H1 (cell line): Measurements from ENCODE around the gene PRKN. TPM values are rescaled to one million over a fixed set of nuclear protein-coding genes. Genes with fewer than 3 reads are reported as not detected.

ENCODE experiments used
- CTCF ChIA-PET: fragments of 300-600 bp; sonication (Branson Sonifier 250); formaldehyde crosslinking; loops from one replicate; lab custom pipeline; 2021; ENCODE audit not compliant: partially characterized antibody; lab: Charles Lee
- POLR2A ChIA-PET: fragments of 300-600 bp; sonication (Branson Sonifier 250); formaldehyde crosslinking; loops from one replicate; lab custom pipeline; 2021; ENCODE audit warnings: inconsistent platforms; ENCODE audit not compliant: partially characterized antibody; lab: Charles Lee
- DNase-seq, 2 experiments: peaks; one replicate each; pipeline versions ENCODE4 v3.0.0 to v3.0.0-alpha.2; 2010 to 2022; ENCODE audit warnings: low spot score in 2 of 2, low read depth in 1 of 2, mixed read lengths in 1 of 2
- FAIRE-seq: peaks from 2 replicates; lab custom pipeline; 2011; peaks lifted over from hg19 to GRCh38; lab: Jason Lieb, UNC
- H2AFZ ChIP-seq: 2 replicates; pipeline ENCODE4 v1.8.1; 2012; ENCODE audit warnings: low read length, inconsistent platforms
- H2AK5ac ChIP-seq: 2 replicates; pipeline ENCODE4 v1.6.1; 2013; ENCODE audit warnings: low read depth, low read length
- H2BK120ac ChIP-seq: replicated peaks from 2 replicates; pipeline ENCODE3; 2013; ENCODE audit warnings: low read depth, low read length, inconsistent platforms
- H2BK12ac ChIP-seq: 2 replicates; pipeline ENCODE4 v1.6.1; 2013; ENCODE audit warnings: low read depth, low read length
- H2BK15ac ChIP-seq: 2 replicates; pipeline ENCODE4 v1.6.1; 2013; ENCODE audit warnings: low read length
- H2BK20ac ChIP-seq: 2 replicates; pipeline ENCODE4 v1.6.1; 2013; ENCODE audit warnings: low read length
- H2BK5ac ChIP-seq: 2 replicates; pipeline ENCODE4 v1.6.1; 2013; ENCODE audit warnings: low read depth, low read length
- H3K14ac ChIP-seq: 2 replicates; pipeline ENCODE4 v1.6.1; 2013; ENCODE audit warnings: inconsistent platforms; ENCODE audit not compliant: insufficient read length
- H3K18ac ChIP-seq: 2 replicates; pipeline ENCODE4 v1.6.1; 2013; ENCODE audit warnings: low read length; ENCODE audit errors: extremely low read depth
- H3K23ac ChIP-seq: 2 replicates; pipeline ENCODE4 v1.6.1; 2013; ENCODE audit warnings: inconsistent platforms; ENCODE audit not compliant: insufficient read length
- H3K23me2 ChIP-seq: 2 replicates; pipeline ENCODE4 v1.6.1; 2013; ENCODE audit warnings: low read depth, low read length
- H3K27ac ChIP-seq: 2 replicates; pipeline ENCODE4 v1.6.1; 2011; ENCODE audit warnings: low read depth, low read length, inconsistent platforms
- H3K27me3 ChIP-seq, 4 experiments: replicated peaks in 1 of 4; 1 replicate in 1 of 4; 2 replicates in 3 of 4; pipeline versions ENCODE4 v1.6.1 to v1.8.1; 2011 to 2013; ENCODE audit warnings: low read length in 3 of 4, mild to moderate bottlenecking in 3 of 4, inconsistent platforms in 2 of 4, mixed read lengths in 2 of 4, moderate library complexity in 1 of 4; ENCODE audit not compliant: control insufficient read depth in 3 of 4, insufficient read depth in 3 of 4; ENCODE audit errors: extremely low read depth in 1 of 4
- H3K36me3 ChIP-seq, 4 experiments: 2 replicates each; pipeline versions ENCODE4 v1.6.1 to v1.8.1; 2011 to 2013; ENCODE audit warnings: mild to moderate bottlenecking in 4 of 4, low read length in 3 of 4, moderate library complexity in 2 of 4, control low read depth in 1 of 4, inconsistent platforms in 1 of 4; ENCODE audit not compliant: insufficient read depth in 4 of 4, control insufficient read depth in 2 of 4
- H3K4ac ChIP-seq: replicated peaks from 2 replicates; pipeline ENCODE3; 2013; ENCODE audit warnings: low read length, low read depth, mixed read lengths, inconsistent platforms; ENCODE audit not compliant: insufficient read length
- H3K4me1 ChIP-seq, 4 experiments: replicated peaks in 1 of 4; 1 replicate in 1 of 4; 2 replicates in 3 of 4; pipeline versions ENCODE4 v1.6.1 to v1.8.1; 2011 to 2013; ENCODE audit warnings: low read length in 3 of 4, inconsistent platforms in 2 of 4, mixed read lengths in 1 of 4; ENCODE audit not compliant: insufficient read depth in 4 of 4, control insufficient read depth in 3 of 4
- H3K4me2 ChIP-seq, 2 experiments: 2 replicates each; pipeline versions ENCODE4 v1.6.1 to v1.8.1; 2011 to 2013; ENCODE audit warnings: low read depth in 2 of 2, low read length in 2 of 2, control low read depth in 1 of 2, inconsistent platforms in 1 of 2, mild to moderate bottlenecking in 1 of 2; ENCODE audit not compliant: insufficient read depth in 1 of 2
- H3K4me3 ChIP-seq, 4 experiments: fragments of 200-600, 300-600 bp in 1 of 4; sonication (generic), shearing (Covaris generic), sonication (Bioruptor Twin) in 1 of 4; 2 replicates each; pipeline versions ENCODE4 v1.5.1 to v1.8.1; 2011 to 2016; ENCODE audit warnings: low read length in 4 of 4, low read depth in 3 of 4, control low read depth in 2 of 4, inconsistent platforms in 2 of 4, mild to moderate bottlenecking in 2 of 4, mixed read lengths in 1 of 4, moderate library complexity in 1 of 4; ENCODE audit not compliant: insufficient read depth in 2 of 4; ENCODE audit errors: extremely low read depth in 1 of 4
- H3K56ac ChIP-seq: replicated peaks from 2 replicates; pipeline ENCODE3; 2013; ENCODE audit warnings: low read depth, mild to moderate bottlenecking, mixed read lengths, low read length, inconsistent platforms; ENCODE audit not compliant: insufficient read length
- H3K79me1 ChIP-seq: 2 replicates; pipeline ENCODE4 v1.6.1; 2013; ENCODE audit warnings: low read depth, low read length, control low read depth
- H3K79me2 ChIP-seq, 2 experiments: 2 replicates each; pipeline versions ENCODE4 v1.6.1 to v1.8.1; 2012 to 2013; ENCODE audit warnings: low read length in 2 of 2, mild to moderate bottlenecking in 2 of 2, inconsistent platforms in 1 of 2; ENCODE audit not compliant: insufficient read depth in 2 of 2, control insufficient read depth in 1 of 2
- H3K9ac ChIP-seq, 4 experiments: replicated peaks in 1 of 4; 1 replicate in 1 of 4; 2 replicates in 3 of 4; pipeline versions ENCODE4 v1.6.1 to v1.8.1; 2011 to 2013; ENCODE audit warnings: low read depth in 3 of 4, low read length in 3 of 4, control low read depth in 2 of 4, mild to moderate bottlenecking in 2 of 4, moderate library complexity in 2 of 4, inconsistent platforms in 1 of 4; ENCODE audit errors: extremely low read depth in 1 of 4
- H3K9me3 ChIP-seq, 2 experiments: 2 replicates each; pipeline versions ENCODE4 v1.6.1 to v1.8.1; 2012 to 2013; ENCODE audit warnings: mild to moderate bottlenecking in 2 of 2, moderate library complexity in 2 of 2, control low read depth in 1 of 2, inconsistent platforms in 1 of 2, low read depth in 1 of 2, low read length in 1 of 2, mixed read lengths in 1 of 2; ENCODE audit not compliant: insufficient read depth in 2 of 2
- H4K20me1 ChIP-seq, 2 experiments: replicated peaks in 1 of 2; 2 replicates each; pipeline versions ENCODE3 to v1.8.1; 2011 to 2013; ENCODE audit warnings: inconsistent platforms in 2 of 2, low read length in 2 of 2, mild to moderate bottlenecking in 1 of 2; ENCODE audit not compliant: insufficient read depth in 2 of 2, control insufficient read depth in 1 of 2
- H4K5ac ChIP-seq: 2 replicates; pipeline ENCODE4 v1.6.1; 2013; ENCODE audit warnings: low read length, low read depth, mixed read lengths, inconsistent platforms; ENCODE audit not compliant: insufficient read length
- H4K8ac ChIP-seq: 2 replicates; pipeline ENCODE4 v1.8.0; 2013; ENCODE audit warnings: mild to moderate bottlenecking, moderate library complexity, low read length, inconsistent platforms; ENCODE audit not compliant: insufficient read depth; ENCODE audit errors: extremely low read depth
- H4K91ac ChIP-seq: replicated peaks from 2 replicates; pipeline ENCODE3; 2013; ENCODE audit warnings: low read length, mixed read lengths, inconsistent platforms; ENCODE audit not compliant: insufficient read length
- NANOG ChIP-seq: IDR thresholded peaks from 2 replicates; pipeline ENCODE4 v1.6.1; 2011; ENCODE audit warnings: low read length, low read depth, mild to moderate bottlenecking, inconsistent platforms; ENCODE audit not compliant: insufficient read depth, poor library complexity, severe bottlenecking
- RAD21 ChIP-seq, 2 experiments: IDR thresholded peaks in 1 of 2; conservative IDR thresholded peaks in 1 of 2; 2 replicates each; pipeline ENCODE4 v1.6.1; 2011; ENCODE audit warnings: low read depth in 2 of 2, low read length in 2 of 2, improper control_type of control experiment in 1 of 2, inconsistent platforms in 1 of 2, mild to moderate bottlenecking in 1 of 2, moderate library complexity in 1 of 2
- SP4 ChIP-seq: IDR thresholded peaks from 2 replicates; pipeline ENCODE4 v1.6.1; 2012; ENCODE audit warnings: low read length, inconsistent platforms
- WGBS, 2 experiments: shearing (Covaris generic) in 1 of 2; methylation state at CpG; one replicate each; pipeline versions ENCODE4 v1.1.6 to v1.1.7; 2013 to 2015; ENCODE audit warnings: low lambda C conversion rate in 2 of 2, mixed read lengths in 2 of 2, inconsistent platforms in 1 of 2, low coverage in 1 of 2, missing lambda C conversion rate in 1 of 2; ENCODE audit not compliant: insufficient replicate concordance in 2 of 2, insufficient coverage in 1 of 2, insufficient read length in 1 of 2; ENCODE audit errors: extremely low coverage in 1 of 2, missing lambda C conversion rate in 1 of 2; 5-methylcytosine and 5-hydroxymethylcytosine counted together
- polyA plus RNA-seq, 7 experiments: library from polyadenylated mRNA; depleted of rRNA in 3 of 7; stranded (reverse) in 5 of 7; unstranded in 2 of 7; fragments of >200 nt in 5 of 7; fragments of 200-250 nt in 2 of 7; gene quantifications; 1 replicate in 5 of 7; 2 replicates in 1 of 7; 4 replicates in 1 of 7; pipeline versions ENCODE4 v1.2.1 to v1.2.3, GENCODE V29; 2011 to 2013; ENCODE audit warnings: missing spikeins in 2 of 7, mixed read lengths in 2 of 7
- total RNA-seq: library from RNA; stranded (reverse); fragmentation: NEBNext Ultra II Directional; extraction: Animal tissue kit (Norgen Biotek cat#: 25700); gene quantifications from 2 replicates; pipeline ENCODE4 v1.2.1, GENCODE V29; 2021
- TF ChIP-seq, protein P1 (sequence below), 3 experiments: IDR thresholded peaks; 1 replicate in 2 of 3; 2 replicates in 1 of 3; pipeline versions ENCODE4 v1.5.1 to v1.6.1; 2011; ENCODE audit warnings: low read length in 3 of 3, mild to moderate bottlenecking in 3 of 3, inconsistent platforms in 2 of 3, low read depth in 1 of 3, moderate library complexity in 1 of 3; ENCODE audit not compliant: insufficient read depth in 1 of 3; ENCODE audit errors: control extremely low read depth in 1 of 3

PRKN gene
- total and polyA plus RNA-seq, 2 of the 8 experiments (the other 6 are each of a cell fraction or from before 2014, with no cell fraction given), result 0.13 to 0.29 TPM

DNA sequence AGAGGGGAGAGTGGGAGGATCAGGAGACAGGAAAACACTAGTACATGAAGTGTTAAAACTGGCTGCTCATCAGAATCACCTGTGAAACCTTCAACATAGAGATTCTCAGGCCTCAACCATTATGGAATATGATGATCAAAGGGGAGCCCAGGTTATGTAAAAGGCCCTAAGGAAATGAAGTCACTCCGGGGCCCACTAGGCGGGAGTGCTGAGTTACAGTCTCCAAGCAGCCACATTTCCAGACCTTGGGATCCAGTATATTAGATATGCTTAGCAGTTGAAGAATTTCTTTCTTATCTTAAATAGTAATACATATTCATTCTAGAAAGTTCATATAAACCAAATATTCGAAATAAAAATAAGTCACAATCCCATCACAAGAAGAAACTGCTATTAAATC is 476.3 kb downstream of the PRKN start:
- H2BK20ac ChIP-seq, result no peak overlapping the region
- no peak overlapping the region for H2BK12ac ChIP-seq
- H3K23me2 ChIP-seq, result no peaks in the 10 kb centered on the region; the same call in 1 of the 2 replicates
- H3K9ac ChIP-seq, result no peak overlapping the region
- no peaks in the 10 kb centered on the region for H3K9me3 ChIP-seq
- no peak overlapping the region for H3K27ac ChIP-seq
- H4K5ac ChIP-seq, result no peak overlapping the region
- H2AFZ ChIP-seq, result no peak overlapping the region
- H2BK120ac ChIP-seq, result no peak overlapping the region
- no peak overlapping the region for H4K8ac ChIP-seq
- no peak overlapping the region for H3K4ac ChIP-seq
- no peaks in the 10 kb centered on the region for H4K20me1 ChIP-seq
- no peak overlapping the region for H2AK5ac ChIP-seq
- H3K4me2 ChIP-seq, result no peak overlapping the region
- no peak overlapping the region for H4K91ac ChIP-seq
- H3K79me2 ChIP-seq, result no peaks in the 10 kb centered on the region
- no peak overlapping the region for H3K56ac ChIP-seq
- WGBS, 2 experiments, result 62% methylated on average over 3 of the region's 3 CpGs; no CpG with 5 or more reads in 1 of the 2 experiments
- ChIA-PET POLR2A (no interaction called here), CTCF (interaction anchor here (1.4 kb wide), 1 partner anchor 22 kb away, joined by 3 read pairs; no protein-coding TSS in a partner anchor)
- no peak overlapping the region for H3K18ac ChIP-seq
- no peak for FAIRE-seq
- TF ChIP-seq RAD21 (IDR thresholded peaks at IDR 0.05 in 1 of 2, conservative IDR thresholded peaks at IDR 0.05 in 1 of 2; ENCODE audit: low read depth in 2 of 2, low read length in 2 of 2) (peak; percentile 69 to 77), SP4 (no peak), NANOG (no peak)
- TF ChIP-seq, protein P1, sequence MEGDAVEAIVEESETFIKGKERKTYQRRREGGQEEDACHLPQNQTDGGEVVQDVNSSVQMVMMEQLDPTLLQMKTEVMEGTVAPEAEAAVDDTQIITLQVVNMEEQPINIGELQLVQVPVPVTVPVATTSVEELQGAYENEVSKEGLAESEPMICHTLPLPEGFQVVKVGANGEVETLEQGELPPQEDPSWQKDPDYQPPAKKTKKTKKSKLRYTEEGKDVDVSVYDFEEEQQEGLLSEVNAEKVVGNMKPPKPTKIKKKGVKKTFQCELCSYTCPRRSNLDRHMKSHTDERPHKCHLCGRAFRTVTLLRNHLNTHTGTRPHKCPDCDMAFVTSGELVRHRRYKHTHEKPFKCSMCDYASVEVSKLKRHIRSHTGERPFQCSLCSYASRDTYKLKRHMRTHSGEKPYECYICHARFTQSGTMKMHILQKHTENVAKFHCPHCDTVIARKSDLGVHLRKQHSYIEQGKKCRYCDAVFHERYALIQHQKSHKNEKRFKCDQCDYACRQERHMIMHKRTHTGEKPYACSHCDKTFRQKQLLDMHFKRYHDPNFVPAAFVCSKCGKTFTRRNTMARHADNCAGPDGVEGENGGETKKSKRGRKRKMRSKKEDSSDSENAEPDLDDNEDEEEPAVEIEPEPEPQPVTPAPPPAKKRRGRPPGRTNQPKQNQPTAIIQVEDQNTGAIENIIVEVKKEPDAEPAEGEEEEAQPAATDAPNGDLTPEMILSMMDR (IDR thresholded peaks at IDR 0.05; ENCODE audit: control extremely low read depth in 1 of 3, insufficient read depth in 1 of 3, low read depth in 1 of 3, low read length in 3 of 3), result peak; percentile 49 to 57 (median 54)
- H3K4me3 ChIP-seq, result no peak overlapping the region
- H3K14ac ChIP-seq, result no peak overlapping the region
- H3K23ac ChIP-seq, result no peak overlapping the region
- H3K4me1 ChIP-seq, result no peaks in the 10 kb centered on the region
- H3K36me3 ChIP-seq, result no peaks in the 10 kb centered on the region
- H3K79me1 ChIP-seq, result no peaks in the 10 kb centered on the region
- peak in 1 of 2 experiments; percentile 3 for DNase-seq
- H3K27me3 ChIP-seq, result no peaks in the 10 kb centered on the region
- H2BK15ac ChIP-seq, result no peak overlapping the region
- no peak overlapping the region for H2BK5ac ChIP-seq
